K562 (cell line): ENCODE data around the gene MVP. TPM values are rescaled to one million over a fixed set of nuclear protein-coding genes. Genes with fewer than 3 reads are reported as not detected.
A peak's percentile ranks its signal among the peaks of the same experiment; 100 is the strongest.

Experiments used
- ATF1 ChIP-seq, 2 experiments: fragments of 450-650 bp in 1 of 2; IDR thresholded peaks; 2 replicates each; pipeline ENCODE4 v1.6.1; 2016; ENCODE audit warnings: missing compliant biosample characterization in 1 of 2, missing genetic modification characterization in 1 of 2
- MTA2 ChIP-seq: fragments of 450-650 bp; IDR thresholded peaks from 2 replicates; pipeline ENCODE4 v1.6.1; 2016; ENCODE audit warnings: low read depth
- PHF20 ChIP-seq: fragments of 450-650 bp; IDR thresholded peaks from 2 replicates; pipeline ENCODE4 v1.6.1; 2018; ENCODE audit not compliant: partially characterized antibody
- RUNX1 ChIP-seq: sonication (generic); IDR thresholded peaks from 2 replicates; pipeline ENCODE4 v1.6.1; 2016; ENCODE audit warnings: antibody characterized with exemption, low read depth
- SIRT6 ChIP-seq: IDR thresholded peaks from one replicate; pipeline ENCODE4 v1.6.1; 2012; ENCODE audit warnings: low read depth, mild to moderate bottlenecking, control low read depth, inconsistent platforms, low read length, moderate library complexity
- TCF3 ChIP-seq: sonication (generic); formaldehyde crosslinking; IDR thresholded peaks from 2 replicates; pipeline ENCODE4 v1.4.0; 2020; ENCODE audit warnings: mild to moderate bottlenecking, missing genetic modification reagents
- WHSC1 ChIP-seq: IDR thresholded peaks from one replicate; pipeline ENCODE4 v1.6.1; 2012; ENCODE audit warnings: low read length, control low read depth, inconsistent platforms
- ZNF253 ChIP-seq: fragments of 250-450 bp; sonication (Bioruptor Pico); conservative IDR thresholded peaks from 2 replicates; pipeline ENCODE4 v1.6.1; 2021; ENCODE audit warnings: mild to moderate bottlenecking
- polyA plus RNA-seq, 8 experiments: library from polyadenylated mRNA; depleted of rRNA in 4 of 8; stranded (reverse) in 5 of 8; unstranded in 3 of 8; fragments of >200 nt; fragmentation: Nextera tagmentation in 2 of 8; fragmentation: Illumina TruSeq in 1 of 8; extraction: Ambion mirVana in 2 of 8; extraction: Trizol in 1 of 8; gene quantifications; 2 replicates each; pipeline versions ENCODE4 v1.2.1 to v1.2.3, GENCODE V29; 2011 to 2014; ENCODE audit warnings: inconsistent platforms in 1 of 8, missing spikeins in 1 of 8
- total RNA-seq, 7 experiments: library from RNA; depleted of rRNA in 6 of 7; stranded (reverse); fragments of >200 nt in 6 of 7; fragmentation: Illumina TruSeq in 2 of 7; extraction: Trizol in 2 of 7; gene quantifications; 2 replicates each; pipeline versions ENCODE4 v1.2.1 to v1.2.3, GENCODE V29; 2011 to 2021; ENCODE audit warnings: low replicate concordance in 1 of 7
- TF ChIP-seq, protein P1 (sequence below): fragments of 200-800 bp; sonication (Bioruptor generic); IDR thresholded peaks from 2 replicates; pipeline ENCODE4 v1.6.1; 2016; ENCODE audit warnings: missing genetic modification characterization, missing compliant biosample characterization
- TF ChIP-seq, protein P2 (sequence below): fragments of 250-450 bp; sonication (Bioruptor Pico); IDR thresholded peaks from 2 replicates; pipeline ENCODE4 v1.5.1; 2021; ENCODE audit warnings: mild to moderate bottlenecking
- TF ChIP-seq, protein P3 (sequence below): IDR thresholded peaks from 3 replicates; pipeline ENCODE4 v1.6.1; 2011; ENCODE audit warnings: borderline replicate concordance, mild to moderate bottlenecking; ENCODE audit not compliant: insufficient read length, insufficient read depth
- TF ChIP-seq, protein P4 (sequence below): fragments of 450-650 bp; IDR thresholded peaks from 2 replicates; pipeline ENCODE4 v1.6.1; 2017; ENCODE audit warnings: antibody characterized with exemption, mild to moderate bottlenecking

The MVP gene
- total and polyA plus RNA-seq, 9 of the 15 experiments (the other 6 are each of a cell fraction or from before 2014, with no cell fraction given), result 0.39 to 1.9 (median 0.76) TPM; not detected in 2

- TF ChIP-seq, protein P1, sequence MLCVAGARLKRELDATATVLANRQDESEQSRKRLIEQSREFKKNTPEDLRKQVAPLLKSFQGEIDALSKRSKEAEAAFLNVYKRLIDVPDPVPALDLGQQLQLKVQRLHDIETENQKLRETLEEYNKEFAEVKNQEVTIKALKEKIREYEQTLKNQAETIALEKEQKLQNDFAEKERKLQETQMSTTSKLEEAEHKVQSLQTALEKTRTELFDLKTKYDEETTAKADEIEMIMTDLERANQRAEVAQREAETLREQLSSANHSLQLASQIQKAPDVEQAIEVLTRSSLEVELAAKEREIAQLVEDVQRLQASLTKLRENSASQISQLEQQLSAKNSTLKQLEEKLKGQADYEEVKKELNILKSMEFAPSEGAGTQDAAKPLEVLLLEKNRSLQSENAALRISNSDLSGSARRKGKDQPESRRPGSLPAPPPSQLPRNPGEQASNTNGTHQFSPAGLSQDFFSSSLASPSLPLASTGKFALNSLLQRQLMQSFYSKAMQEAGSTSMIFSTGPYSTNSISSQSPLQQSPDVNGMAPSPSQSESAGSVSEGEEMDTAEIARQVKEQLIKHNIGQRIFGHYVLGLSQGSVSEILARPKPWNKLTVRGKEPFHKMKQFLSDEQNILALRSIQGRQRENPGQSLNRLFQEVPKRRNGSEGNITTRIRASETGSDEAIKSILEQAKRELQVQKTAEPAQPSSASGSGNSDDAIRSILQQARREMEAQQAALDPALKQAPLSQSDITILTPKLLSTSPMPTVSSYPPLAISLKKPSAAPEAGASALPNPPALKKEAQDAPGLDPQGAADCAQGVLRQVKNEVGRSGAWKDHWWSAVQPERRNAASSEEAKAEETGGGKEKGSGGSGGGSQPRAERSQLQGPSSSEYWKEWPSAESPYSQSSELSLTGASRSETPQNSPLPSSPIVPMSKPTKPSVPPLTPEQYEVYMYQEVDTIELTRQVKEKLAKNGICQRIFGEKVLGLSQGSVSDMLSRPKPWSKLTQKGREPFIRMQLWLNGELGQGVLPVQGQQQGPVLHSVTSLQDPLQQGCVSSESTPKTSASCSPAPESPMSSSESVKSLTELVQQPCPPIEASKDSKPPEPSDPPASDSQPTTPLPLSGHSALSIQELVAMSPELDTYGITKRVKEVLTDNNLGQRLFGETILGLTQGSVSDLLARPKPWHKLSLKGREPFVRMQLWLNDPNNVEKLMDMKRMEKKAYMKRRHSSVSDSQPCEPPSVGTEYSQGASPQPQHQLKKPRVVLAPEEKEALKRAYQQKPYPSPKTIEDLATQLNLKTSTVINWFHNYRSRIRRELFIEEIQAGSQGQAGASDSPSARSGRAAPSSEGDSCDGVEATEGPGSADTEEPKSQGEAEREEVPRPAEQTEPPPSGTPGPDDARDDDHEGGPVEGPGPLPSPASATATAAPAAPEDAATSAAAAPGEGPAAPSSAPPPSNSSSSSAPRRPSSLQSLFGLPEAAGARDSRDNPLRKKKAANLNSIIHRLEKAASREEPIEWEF (CRISPR knock-in tag), result no peak
- TF ChIP-seq SIRT6 (no peak), MTA2 (no peak; the same call in 1 of the 2 replicates), TCF3 (CRISPR knock-in tag) (no peak), PHF20 (peak; percentile 28), ATF1 (CRISPR knock-in tag; IDR thresholded peaks at IDR 0.05) (peak; percentile 61), ATF1 (tag; IDR thresholded peaks at IDR 0.05) (peak; percentile 95), RUNX1 (peak; percentile 38; the same call in 1 of the 2 replicates), WHSC1 (no peak), ZNF253 (CRISPR knock-in tag) (no peak)
- TF ChIP-seq, protein P2, sequence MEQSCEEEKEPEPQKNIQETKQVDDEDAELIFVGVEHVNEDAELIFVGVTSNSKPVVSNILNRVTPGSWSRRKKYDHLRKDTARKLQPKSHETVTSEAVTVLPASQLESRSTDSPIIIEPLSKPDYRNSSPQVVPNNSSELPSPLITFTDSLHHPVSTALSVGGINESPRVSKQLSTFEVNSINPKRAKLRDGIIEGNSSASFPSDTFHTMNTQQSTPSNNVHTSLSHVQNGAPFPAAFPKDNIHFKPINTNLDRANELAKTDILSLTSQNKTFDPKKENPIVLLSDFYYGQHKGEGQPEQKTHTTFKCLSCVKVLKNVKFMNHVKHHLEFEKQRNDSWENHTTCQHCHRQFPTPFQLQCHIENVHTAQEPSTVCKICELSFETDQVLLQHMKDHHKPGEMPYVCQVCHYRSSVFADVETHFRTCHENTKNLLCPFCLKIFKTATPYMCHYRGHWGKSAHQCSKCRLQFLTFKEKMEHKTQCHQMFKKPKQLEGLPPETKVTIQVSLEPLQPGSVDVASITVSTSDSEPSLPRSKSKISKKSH (CRISPR knock-in tag), result no peak
- TF ChIP-seq, protein P3, sequence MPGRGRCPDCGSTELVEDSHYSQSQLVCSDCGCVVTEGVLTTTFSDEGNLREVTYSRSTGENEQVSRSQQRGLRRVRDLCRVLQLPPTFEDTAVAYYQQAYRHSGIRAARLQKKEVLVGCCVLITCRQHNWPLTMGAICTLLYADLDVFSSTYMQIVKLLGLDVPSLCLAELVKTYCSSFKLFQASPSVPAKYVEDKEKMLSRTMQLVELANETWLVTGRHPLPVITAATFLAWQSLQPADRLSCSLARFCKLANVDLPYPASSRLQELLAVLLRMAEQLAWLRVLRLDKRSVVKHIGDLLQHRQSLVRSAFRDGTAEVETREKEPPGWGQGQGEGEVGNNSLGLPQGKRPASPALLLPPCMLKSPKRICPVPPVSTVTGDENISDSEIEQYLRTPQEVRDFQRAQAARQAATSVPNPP, result no peak
- TF ChIP-seq, protein P4, sequence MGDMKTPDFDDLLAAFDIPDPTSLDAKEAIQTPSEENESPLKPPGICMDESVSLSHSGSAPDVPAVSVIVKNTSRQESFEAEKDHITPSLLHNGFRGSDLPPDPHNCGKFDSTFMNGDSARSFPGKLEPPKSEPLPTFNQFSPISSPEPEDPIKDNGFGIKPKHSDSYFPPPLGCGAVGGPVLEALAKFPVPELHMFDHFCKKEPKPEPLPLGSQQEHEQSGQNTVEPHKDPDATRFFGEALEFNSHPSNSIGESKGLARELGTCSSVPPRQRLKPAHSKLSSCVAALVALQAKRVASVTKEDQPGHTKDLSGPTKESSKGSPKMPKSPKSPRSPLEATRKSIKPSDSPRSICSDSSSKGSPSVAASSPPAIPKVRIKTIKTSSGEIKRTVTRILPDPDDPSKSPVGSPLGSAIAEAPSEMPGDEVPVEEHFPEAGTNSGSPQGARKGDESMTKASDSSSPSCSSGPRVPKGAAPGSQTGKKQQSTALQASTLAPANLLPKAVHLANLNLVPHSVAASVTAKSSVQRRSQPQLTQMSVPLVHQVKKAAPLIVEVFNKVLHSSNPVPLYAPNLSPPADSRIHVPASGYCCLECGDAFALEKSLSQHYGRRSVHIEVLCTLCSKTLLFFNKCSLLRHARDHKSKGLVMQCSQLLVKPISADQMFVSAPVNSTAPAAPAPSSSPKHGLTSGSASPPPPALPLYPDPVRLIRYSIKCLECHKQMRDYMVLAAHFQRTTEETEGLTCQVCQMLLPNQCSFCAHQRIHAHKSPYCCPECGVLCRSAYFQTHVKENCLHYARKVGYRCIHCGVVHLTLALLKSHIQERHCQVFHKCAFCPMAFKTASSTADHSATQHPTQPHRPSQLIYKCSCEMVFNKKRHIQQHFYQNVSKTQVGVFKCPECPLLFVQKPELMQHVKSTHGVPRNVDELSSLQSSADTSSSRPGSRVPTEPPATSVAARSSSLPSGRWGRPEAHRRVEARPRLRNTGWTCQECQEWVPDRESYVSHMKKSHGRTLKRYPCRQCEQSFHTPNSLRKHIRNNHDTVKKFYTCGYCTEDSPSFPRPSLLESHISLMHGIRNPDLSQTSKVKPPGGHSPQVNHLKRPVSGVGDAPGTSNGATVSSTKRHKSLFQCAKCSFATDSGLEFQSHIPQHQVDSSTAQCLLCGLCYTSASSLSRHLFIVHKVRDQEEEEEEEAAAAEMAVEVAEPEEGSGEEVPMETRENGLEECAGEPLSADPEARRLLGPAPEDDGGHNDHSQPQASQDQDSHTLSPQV, result 0 out of 2 replicates have a peak, but pooled peaks have one; percentile 53
These were observed 4.2 kb upstream of the MVP start, which contains the start of gene PAGR1 (continued) for GRCh38 chr16:29815793-29816693.
